PC-3 (cell line): ENCODE measurements around the gene HBP1. TPM values are rescaled to one million over a fixed set of nuclear protein-coding genes. Genes with fewer than 3 reads are reported as not detected.

Experiments used
- ATAC-seq: fragments of 200-7000 bp; cut with Tn5 transposase; 2 replicates; pipeline ENCODE4 v1.9.1; 2020; ENCODE audit warnings: mild to moderate bottlenecking, moderate library complexity
- BruUV-seq: library from RNA; stranded (reverse); fragments of 400-500 nt; replicated peaks from 2 replicates; lab custom pipeline; 2021; lab: Mats Ljungman, UMichigan
- CTCF ChIA-PET: fragments of 300-600 bp; sonication (Branson Sonifier 250); formaldehyde crosslinking; loops from one replicate; lab custom pipeline; 2022; ENCODE audit warnings: antibody characterized with exemption; lab: Charles Lee
- POLR2A ChIA-PET: fragments of 300-600 bp; sonication (Branson Sonifier 250); formaldehyde crosslinking; loops from one replicate; lab custom pipeline; 2022; ENCODE audit warnings: antibody characterized with exemption; ENCODE audit not compliant: unreplicated experiment; lab: Charles Lee
- DNase-seq: peaks from one replicate; pipeline ENCODE4 v3.0.0-alpha.2; 2015
- H2AFZ ChIP-seq: fragments of 300-600 bp; sonication (generic); 2 replicates; pipeline ENCODE4 v1.6.0; 2016; ENCODE audit warnings: antibody characterized with exemption, low read length
- H3F3A ChIP-seq: fragments of 300-600 bp; sonication (generic); one replicate; pipeline ENCODE4 v1.6.0; 2017; ENCODE audit warnings: antibody characterized with exemption, low read length, control low read depth, mild to moderate bottlenecking; ENCODE audit not compliant: unreplicated experiment
- H3K27ac ChIP-seq: fragments of 300-600 bp; sonication (generic); 2 replicates; pipeline ENCODE4 v1.5.1; 2016; ENCODE audit warnings: mild to moderate bottlenecking, low read length
- H3K27me3 ChIP-seq: fragments of 300-600 bp; sonication (generic); 2 replicates; pipeline ENCODE4 v1.6.1; 2016; ENCODE audit warnings: low read length, mixed read lengths
- H3K36me3 ChIP-seq: fragments of 300-600 bp; sonication (generic); 2 replicates; pipeline ENCODE4 v1.6.1; 2016; ENCODE audit warnings: low read depth, mixed run types, low read length, mixed read lengths
- H3K4me1 ChIP-seq: fragments of 300-600 bp; sonication (generic); 2 replicates; pipeline ENCODE4 v1.5.1; 2016; ENCODE audit warnings: low read length; ENCODE audit not compliant: insufficient read depth
- H3K4me2 ChIP-seq: fragments of 300-600 bp; sonication (generic); 2 replicates; pipeline ENCODE4 v1.6.0; 2016; ENCODE audit warnings: low read length
- H3K4me3 ChIP-seq: fragments of 300-600 bp; sonication (generic); 2 replicates; pipeline ENCODE4 v1.5.1; 2016; ENCODE audit warnings: mild to moderate bottlenecking, low read length, mixed read lengths
- H3K79me2 ChIP-seq: fragments of 300-600 bp; sonication (generic); 2 replicates; pipeline ENCODE4 v1.6.1; 2017; ENCODE audit warnings: low read length, mixed read lengths
- H3K9ac ChIP-seq: fragments of 300-600 bp; sonication (generic); 2 replicates; pipeline ENCODE4 v1.6.0; 2016; ENCODE audit warnings: mild to moderate bottlenecking, low read length
- H3K9me2 ChIP-seq: fragments of 300-600 bp; sonication (generic); replicated peaks from 2 replicates; pipeline ENCODE4 v1.6.1; 2016; ENCODE audit warnings: mixed run types, low read length, mixed read lengths
- H3K9me3 ChIP-seq: fragments of 300-600 bp; sonication (generic); 2 replicates; pipeline ENCODE4 v1.6.1; 2016; ENCODE audit warnings: low read length, mixed read lengths
- H4K20me1 ChIP-seq: fragments of 300-600 bp; sonication (generic); 2 replicates; pipeline ENCODE4 v1.6.1; 2016; ENCODE audit warnings: low read length, mixed read lengths
- EZH2 ChIP-seq: fragments of 300-600 bp; sonication (generic); IDR thresholded peaks from one replicate; pipeline ENCODE4 v1.6.1; 2017; ENCODE audit warnings: antibody characterized with exemption, mild to moderate bottlenecking, low read length; ENCODE audit not compliant: unreplicated experiment
- EZH2phosphoT487 ChIP-seq: fragments of 300-600 bp; sonication (generic); IDR thresholded peaks from 2 replicates; pipeline ENCODE4 v1.6.1; 2018; ENCODE audit warnings: mild to moderate bottlenecking, antibody characterized with exemption, low read length, borderline replicate concordance
- intact Hi-C: fragments of 100-400 bp; cut with micrococcal nuclease; formaldehyde crosslinking; loops from 2 replicates; pipeline ENCODE4 v1.9.0; 2023
- total RNA-seq: library from RNA; depleted of rRNA; stranded (reverse); fragments of >200 nt; gene quantifications from 2 replicates; pipeline ENCODE4 v1.2.3, GENCODE V29; 2014
- TF ChIP-seq, protein P1 (sequence below): fragments of 300-600 bp; sonication (generic); conservative IDR thresholded peaks from 2 replicates; pipeline ENCODE4 v1.5.1; 2017; ENCODE audit warnings: antibody characterized with exemption, low read depth, mild to moderate bottlenecking, low read length

HBP1 gene
- total RNA-seq, 1 experiment from 2014 or later = 13.0 TPM

- no peak overlapping the region for H2AFZ ChIP-seq
- H3K4me3 ChIP-seq = no peak overlapping the region
- no peak overlapping the region for H3K4me2 ChIP-seq
- no peaks in the 10 kb centered on the region for H3F3A ChIP-seq
- H3K9ac ChIP-seq = no peak overlapping the region
- H3K36me3 ChIP-seq = no peaks in the 10 kb centered on the region
- DNase-seq = no peak
- no peak for ATAC-seq
- BruUV-seq = no TSS peak
- no peak overlapping the region for H3K27ac ChIP-seq
- 0 out of 2 replicates have a peak, but pooled peaks cover 3% of the 10 kb centered on the region for H3K4me1 ChIP-seq
- ChIA-PET CTCF (interaction anchor here (0.6 kb wide), 1 partner anchor 17 kb away, joined by 3 read pairs; no protein-coding TSS in a partner anchor), POLR2A (interaction anchor here (0.6 kb wide), 1 partner anchor 689 kb away, joined by 4 read pairs; no protein-coding TSS in a partner anchor)
- H3K79me2 ChIP-seq = no peaks in the 10 kb centered on the region
- no peaks in the 10 kb centered on the region for H3K9me3 ChIP-seq
- H3K27me3 ChIP-seq = no peaks in the 10 kb centered on the region; the same call in 1 of the 2 replicates
- no peaks in the 10 kb centered on the region for H3K9me2 ChIP-seq
- no peaks in the 10 kb centered on the region for H4K20me1 ChIP-seq
- intact Hi-C loops = loop anchor here (10.0 kb wide), 2 partner anchors 730 to 970 kb away; no protein-coding TSS in a partner anchor
- TF ChIP-seq EZH2phosphoT487 (no peak), EZH2 (no peak)
- TF ChIP-seq, protein P1, sequence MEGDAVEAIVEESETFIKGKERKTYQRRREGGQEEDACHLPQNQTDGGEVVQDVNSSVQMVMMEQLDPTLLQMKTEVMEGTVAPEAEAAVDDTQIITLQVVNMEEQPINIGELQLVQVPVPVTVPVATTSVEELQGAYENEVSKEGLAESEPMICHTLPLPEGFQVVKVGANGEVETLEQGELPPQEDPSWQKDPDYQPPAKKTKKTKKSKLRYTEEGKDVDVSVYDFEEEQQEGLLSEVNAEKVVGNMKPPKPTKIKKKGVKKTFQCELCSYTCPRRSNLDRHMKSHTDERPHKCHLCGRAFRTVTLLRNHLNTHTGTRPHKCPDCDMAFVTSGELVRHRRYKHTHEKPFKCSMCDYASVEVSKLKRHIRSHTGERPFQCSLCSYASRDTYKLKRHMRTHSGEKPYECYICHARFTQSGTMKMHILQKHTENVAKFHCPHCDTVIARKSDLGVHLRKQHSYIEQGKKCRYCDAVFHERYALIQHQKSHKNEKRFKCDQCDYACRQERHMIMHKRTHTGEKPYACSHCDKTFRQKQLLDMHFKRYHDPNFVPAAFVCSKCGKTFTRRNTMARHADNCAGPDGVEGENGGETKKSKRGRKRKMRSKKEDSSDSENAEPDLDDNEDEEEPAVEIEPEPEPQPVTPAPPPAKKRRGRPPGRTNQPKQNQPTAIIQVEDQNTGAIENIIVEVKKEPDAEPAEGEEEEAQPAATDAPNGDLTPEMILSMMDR = no peak
Measured at GRCh38 chr7:107145067-107145838, 23.6 kb upstream of the HBP1 start.

- Histone ChIP-seq H3K27ac (no peak overlapping the region), H3K4me3 (no peak overlapping the region)
- POLR2A ChIA-PET = no interaction called here
Measured at GRCh38 chr7:107147464-107148393, 21.1 kb upstream of the HBP1 start.

More at GRCh38 chr7:107147464-107148393, 21.1 kb upstream of the HBP1 start:
- Histone ChIP-seq H3K4me1 (peaks cover 9% of the 10 kb centered on the region), H3K36me3 (no peaks in the 10 kb centered on the region), H4K20me1 (no peaks in the 10 kb centered on the region), H3K79me2 (no peaks in the 10 kb centered on the region), H3K9ac (no peak overlapping the region), H2AFZ (peak overlapping the region; percentile 36; the same call in 1 of the 2 replicates), H3K9me2 (no peaks in the 10 kb centered on the region), H3K27me3 (no peaks in the 10 kb centered on the region), H3F3A (no peaks in the 10 kb centered on the region), H3K9me3 (no peaks in the 10 kb centered on the region), H3K4me2 (peak overlapping the region; percentile 18)
- ATAC-seq = peak; percentile 78
- CTCF ChIA-PET = interaction anchor here (0.5 to 1.7 kb wide), 8 partner anchors 21 to 515 kb away, joined by 3 to 8 read pairs (median 4); partner anchors contain the start of gene HBP1
- intact Hi-C loops = loop anchor here (10.0 kb wide), 2 partner anchors 727 to 973 kb away; no protein-coding TSS in a partner anchor
- TF ChIP-seq, protein P1 = peak; percentile 77
- TF ChIP-seq EZH2phosphoT487 = no peak
- BruUV-seq = no TSS peak
- peak; percentile 56 for DNase-seq
